ENCODE measurements around the gene TSPEAR.
"Not testable (repeated sequence)": the region's sequence is repeated elsewhere in the genome, so short reads cannot be mapped to it uniquely, and the experiment has no call there.

The TSPEAR gene

DNA sequence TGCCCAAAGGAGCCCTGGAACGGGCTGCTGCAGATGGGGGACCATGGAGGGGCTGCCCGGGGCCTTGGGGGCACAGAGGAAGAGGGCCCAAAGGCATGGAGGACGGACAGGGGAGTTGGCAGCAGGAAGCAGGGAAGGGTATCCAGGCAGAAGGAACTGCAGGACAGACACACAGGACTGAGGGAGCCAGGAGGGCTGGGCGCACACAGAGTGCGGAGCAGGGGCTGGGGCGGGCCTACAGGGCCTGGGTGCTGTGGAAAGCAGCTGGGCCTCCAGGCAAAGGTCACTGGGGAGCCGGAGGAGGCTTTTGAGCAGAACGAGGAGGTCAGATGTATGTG, 199.5 kb downstream of the TSPEAR start:
- no peak for DNase-seq

- no peak for DNase-seq
Observed at GRCh38 chr21:44511219-44511937, 200.0 kb downstream of the TSPEAR start.

- peak; percentile 26 to 63 for DNase-seq
Observed at GRCh38 chr21:44510508-44511218, 200.7 kb downstream of the TSPEAR start.

DNA sequence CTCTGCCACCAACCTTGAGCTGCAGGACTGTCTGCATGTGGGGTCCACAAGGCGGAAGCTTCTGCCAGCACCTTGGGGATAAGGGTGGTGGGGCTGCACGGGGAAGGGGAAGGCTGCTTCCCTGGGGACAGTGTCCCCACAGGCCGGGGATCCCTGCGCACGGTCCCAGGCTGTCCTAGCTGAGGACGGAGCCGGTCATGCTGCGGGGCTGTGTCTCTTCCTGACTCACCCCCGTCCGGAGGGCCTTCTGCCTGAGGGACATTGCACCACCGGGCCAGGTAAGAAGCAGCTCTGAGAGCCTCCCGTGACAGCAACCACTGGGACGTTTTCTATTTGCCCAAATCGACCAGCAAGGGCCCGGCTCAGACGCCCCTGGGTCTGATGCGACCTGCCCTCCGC, 201.3 kb downstream of the TSPEAR start:
- no peak for DNase-seq

DNA sequence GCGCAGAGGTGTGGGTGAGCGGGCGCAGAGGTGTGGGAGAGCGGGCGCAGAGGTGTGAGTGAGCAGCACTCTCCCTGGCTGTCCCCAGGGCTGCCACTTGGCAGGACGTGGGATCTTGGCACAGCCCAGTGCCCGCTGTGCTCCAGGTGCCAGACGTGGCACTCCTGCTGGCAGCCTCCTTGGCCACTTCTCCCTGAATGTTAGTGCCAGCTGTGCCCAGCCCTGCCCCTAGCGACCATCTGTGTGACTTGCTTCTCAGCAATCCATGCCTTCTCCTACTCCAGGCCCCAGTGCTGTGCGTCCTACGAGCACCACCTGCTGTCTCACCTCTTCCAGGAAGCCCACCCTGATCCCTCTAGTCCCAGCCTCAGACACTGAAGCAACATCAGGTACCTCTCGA, 201.8 kb downstream of the TSPEAR start:
- no peak for DNase-seq

GRCh38 chr21:44508711-44509445, 202.5 kb downstream of the TSPEAR start:
- no peak for DNase-seq

DNA sequence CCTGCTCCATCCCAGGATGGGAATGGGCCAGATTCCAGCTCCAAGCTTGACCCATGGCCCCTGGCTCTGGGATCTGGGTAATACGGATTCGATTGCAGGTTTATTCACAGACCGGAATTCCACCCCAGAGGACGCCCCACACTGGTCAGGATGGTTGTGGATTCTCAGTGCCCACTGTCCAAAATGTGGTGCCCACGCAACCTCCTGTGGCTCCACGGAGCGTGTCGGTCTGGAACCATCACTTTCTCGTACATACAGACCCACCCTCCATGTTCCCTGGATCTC, 203.0 kb downstream of the TSPEAR start:
- DNase-seq = no peak

DNA sequence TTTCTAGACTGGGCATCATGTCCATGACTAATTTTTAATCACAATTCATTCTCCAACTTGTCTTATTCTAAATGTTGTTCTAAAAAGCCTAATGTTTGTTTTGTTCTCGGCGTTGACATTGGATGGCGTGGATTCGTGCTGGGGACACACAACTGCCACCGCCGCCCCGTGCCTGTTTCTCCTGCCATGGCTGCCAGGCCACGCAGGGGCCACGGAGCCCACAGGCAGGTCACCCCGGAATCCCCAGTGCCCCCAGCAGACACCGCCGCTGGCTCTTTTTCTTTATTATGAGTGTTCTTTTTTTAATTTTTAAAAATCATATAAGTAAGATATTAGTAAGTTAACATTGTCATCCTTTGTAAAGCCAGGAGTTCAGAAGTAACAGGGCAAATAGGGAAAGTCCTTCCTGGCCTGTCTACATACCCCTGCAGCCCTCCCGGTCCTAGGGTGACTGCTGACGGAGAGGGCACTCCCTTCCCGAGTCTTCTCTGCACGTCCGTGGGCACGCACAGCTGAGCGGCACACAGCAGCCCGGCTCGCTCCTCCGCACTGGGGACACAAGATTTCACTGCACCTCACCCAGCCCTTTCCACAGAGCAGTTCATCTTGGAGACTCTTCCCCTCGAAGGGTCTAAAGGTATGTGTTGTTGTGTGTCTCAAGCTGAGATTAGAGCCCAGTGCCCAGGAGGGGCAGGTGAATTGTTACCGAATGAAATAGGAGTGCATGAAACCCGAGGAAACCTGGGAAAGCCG, 203.5 kb downstream of the TSPEAR start:
- no peak for DNase-seq

DNA sequence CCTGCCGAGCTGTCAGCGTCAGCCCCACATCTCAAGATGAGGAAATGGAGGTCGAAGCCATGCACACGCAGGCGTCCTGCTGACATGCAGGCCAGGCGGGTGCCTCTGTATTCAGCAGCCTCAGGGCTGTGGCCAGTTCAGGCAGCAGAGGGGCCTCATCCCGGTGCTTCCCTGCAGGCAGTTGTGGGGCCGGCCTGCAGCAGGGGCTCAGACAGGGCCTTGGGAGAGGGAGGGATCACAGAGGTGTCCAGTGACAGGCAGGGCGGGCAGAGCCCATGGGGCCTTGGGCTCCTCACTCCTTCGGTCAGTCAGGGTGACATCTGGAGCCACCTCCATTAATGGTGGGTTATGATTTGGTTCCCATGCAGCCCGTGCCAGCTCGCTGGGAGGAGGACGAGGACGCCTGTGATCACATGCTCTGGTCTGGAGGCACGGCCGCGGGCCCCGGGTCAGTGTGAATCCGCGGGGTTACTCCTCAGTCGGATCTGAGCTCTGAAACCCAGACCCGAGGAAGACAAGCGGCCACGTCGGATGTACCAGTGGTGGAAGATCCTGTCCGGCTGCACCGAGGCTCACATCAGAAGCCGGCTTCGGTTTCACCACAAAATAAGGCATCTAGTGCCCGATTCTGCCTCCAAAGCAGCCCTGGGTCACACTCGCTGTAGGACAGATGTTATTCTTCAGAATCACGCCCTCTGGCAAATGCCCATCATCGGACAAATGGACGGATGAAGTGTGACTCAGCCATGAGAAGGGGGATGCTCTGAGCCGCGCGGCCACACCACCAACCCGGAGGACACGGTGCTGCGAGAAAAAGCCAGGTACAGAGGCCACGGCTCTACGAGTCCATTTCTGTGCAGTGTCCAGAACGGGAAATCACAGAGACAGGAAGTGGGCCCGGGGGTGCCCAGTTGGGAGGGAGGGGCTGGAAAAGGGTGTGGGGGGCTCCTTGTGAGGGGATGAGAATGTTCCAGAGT, 204.8 kb downstream of the TSPEAR start:
- DNase-seq = no peak

DNA sequence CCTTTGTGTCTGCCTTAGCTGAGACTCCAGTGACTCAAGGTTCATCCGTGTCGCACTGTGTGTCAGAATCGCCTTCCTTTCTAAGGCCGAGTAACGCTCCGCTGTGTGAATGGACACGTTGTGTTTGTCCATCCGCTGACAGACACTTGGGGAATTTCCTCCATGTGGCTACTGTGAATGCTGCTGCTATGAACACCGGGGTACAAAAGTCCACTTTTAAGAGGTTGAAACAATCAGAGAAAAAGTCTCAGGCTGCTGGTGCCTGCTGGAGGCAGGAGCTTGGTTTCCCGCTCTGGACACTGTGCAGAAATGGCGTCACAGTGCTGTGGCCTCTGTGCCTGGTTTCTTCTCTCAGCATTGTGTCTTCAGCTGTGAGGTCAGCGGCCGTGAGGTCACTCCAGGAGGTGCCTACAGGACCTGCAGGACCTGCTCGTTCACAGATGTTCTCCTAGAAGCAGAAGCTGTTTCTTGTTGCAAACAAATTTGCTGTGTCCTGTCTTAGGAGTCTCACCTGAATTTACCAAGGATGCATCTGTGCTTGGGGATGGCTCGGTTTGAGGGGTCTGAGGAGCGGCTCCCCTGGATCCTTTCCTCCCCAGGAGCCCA, 205.6 kb downstream of the TSPEAR start:
- DNase-seq = no peak

- peak; percentile 39 to 53 for DNase-seq
Observed at GRCh38 chr21:44503901-44504399, 207.4 kb downstream of the TSPEAR start.

DNA sequence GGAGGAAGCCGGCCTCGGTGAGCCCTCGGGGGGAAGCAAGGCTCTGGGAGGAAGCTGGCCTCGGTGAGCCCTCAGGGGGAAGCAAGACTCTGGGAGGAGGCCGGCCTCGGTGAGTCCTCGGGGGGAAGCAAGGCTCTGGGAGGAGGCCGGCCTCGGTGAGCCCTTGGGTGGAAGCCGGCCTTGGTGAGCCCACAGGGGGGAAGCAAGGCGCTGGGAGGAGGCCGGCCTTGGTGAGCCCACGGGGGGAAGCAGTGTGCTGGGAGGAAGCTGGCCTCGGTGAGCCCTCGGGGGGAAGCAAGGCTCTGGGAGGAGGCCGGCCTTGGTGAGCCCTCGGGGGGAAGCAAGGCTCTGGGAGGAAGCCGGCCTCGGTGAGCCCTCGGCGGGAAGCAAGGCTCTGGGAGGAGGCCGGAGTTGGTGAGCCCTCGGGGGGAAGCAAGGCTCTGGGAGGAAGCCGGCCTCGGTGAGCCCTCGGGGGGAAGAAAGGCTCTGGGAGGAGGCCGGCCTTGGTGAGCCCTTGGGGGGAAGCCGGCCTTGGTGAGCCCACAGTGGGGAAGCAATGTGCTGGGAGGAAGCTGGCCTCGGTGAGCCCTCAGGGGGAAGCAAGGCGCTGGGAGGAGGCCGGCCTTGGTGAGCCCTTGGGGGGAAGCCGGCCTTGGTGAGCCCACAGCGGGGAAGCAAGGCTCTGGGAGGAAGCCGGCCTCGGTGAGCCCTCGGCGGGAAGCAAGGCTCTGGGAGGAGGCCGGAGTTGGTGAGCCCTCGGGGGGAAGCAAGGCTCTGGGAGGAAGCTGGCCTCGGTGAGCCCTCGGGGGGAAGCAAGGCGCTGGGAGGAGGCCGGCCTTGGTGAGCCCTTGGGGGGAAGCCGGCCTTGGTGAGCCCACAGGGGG, 208.1 kb downstream of the TSPEAR start:
- DNase-seq = not testable (repeated sequence)

GRCh38 chr21:44502171-44502958, 209.0 kb downstream of the TSPEAR start:
- no peak for DNase-seq

GRCh38 chr21:44500111-44500510, 211.3 kb downstream of the TSPEAR start:
- no peak for DNase-seq

DNA sequence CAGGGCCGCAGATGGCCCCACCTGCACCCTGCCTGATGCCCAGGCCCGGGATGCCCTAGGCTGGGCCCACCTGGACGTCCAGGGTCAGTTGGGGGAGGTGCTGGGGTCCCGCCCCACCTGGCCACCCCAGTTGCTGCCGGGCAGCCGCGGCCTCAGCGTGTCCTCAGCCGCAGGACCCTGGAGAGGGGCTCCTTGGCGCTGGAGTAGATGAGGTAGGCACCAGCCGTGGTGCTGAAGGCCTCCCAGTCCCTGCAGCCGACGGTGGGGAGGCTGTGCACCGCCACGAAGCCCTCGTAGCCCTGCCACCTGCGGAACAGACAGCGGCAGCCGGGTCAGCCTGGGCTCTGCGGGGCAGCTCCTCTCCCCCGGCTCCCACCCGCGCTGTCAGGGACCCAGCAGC, 211.7 kb downstream of the TSPEAR start:
- DNase-seq = no peak

- no peak for DNase-seq
Observed at GRCh38 chr21:44499211-44499560, 212.2 kb downstream of the TSPEAR start.

DNA sequence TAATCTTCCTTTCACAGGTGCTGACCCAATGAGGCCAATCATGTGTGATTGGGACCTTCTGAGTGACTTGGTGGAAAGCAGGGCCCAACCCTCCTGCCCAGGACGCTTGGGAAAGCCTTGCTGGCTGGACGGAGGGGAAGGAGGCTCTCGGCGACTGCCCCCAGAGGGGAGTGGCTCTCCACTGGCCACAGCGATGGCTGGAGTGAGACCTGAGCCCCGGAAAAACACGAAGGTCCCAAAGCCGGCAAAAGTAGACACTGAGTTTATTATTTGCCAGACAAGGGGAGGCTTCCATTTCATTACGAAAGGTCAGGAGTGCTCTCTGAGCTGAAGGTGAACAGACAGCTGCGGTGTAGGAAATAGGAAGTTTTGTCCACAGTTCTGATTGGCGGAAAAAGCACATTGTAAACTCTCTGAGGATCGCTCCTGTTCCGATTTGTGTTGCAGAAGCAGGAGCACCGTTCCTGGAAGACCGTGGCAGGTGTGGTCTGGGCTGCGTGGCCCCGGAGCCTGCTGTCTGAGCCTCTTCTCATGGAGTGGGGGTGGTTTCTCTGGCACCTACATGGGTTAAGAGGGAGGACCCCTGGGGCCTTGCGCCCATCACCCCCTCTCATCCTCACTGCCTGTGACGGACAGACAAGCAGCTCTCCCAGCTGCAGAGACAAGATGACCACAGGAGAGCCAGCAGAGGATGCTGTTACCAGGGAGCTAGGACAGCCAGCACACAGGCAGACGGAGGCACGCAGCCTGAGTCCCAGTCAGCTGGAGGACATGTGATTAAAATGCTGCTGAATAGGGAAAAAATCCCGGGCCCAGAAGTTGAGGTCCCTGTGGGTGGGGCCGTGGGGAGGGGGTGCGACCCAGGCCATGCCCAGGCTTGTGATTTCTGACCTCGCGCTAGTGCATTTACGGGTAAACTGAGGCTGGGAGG, 212.8 kb downstream of the TSPEAR start:
- no peak for DNase-seq

GRCh38 chr21:44497703-44498126, 213.7 kb downstream of the TSPEAR start:
- peak in 1 of 2 donors; percentile 23 for DNase-seq

All from inflammatory macrophage (primary cell).